Lung (tissue), 12 donors: ENCODE measurements around the gene MR1. TPM values are rescaled to one million over a fixed set of nuclear protein-coding genes. Genes with fewer than 3 reads are reported as not detected.

Experiments used
- ATAC-seq: fragments of 200-7000 bp; cut with Tn5 transposase; one replicate; pipeline ENCODE4 v1.9.1; 2020; ENCODE audit warnings: moderate number of reproducible peaks; ENCODE audit not compliant: insufficient read depth, low FRiP score
- DNase-seq, 3 donors: peaks; one replicate each; pipeline ENCODE4 v3.0.0-alpha.2; 2013 to 2017
- H3K27ac ChIP-seq, 2 donors: one replicate each; pipeline ENCODE4 v1.5.1; 2013; ENCODE audit warnings: mild to moderate bottlenecking in 2 of 2, moderate library complexity in 2 of 2, control low read depth in 1 of 2, inconsistent platforms in 1 of 2, low read depth in 1 of 2, low read length in 1 of 2
- H3K27me3 ChIP-seq, 3 donors: one replicate each; pipeline ENCODE4 v1.5.1; 2013; ENCODE audit warnings: low read length in 2 of 3; ENCODE audit not compliant: control insufficient read depth in 3 of 3, insufficient read depth in 3 of 3
- H3K36me3 ChIP-seq, 4 donors: one replicate each; pipeline ENCODE4 v1.5.1; 2013; ENCODE audit warnings: low read length in 4 of 4, mild to moderate bottlenecking in 1 of 4, moderate library complexity in 1 of 4; ENCODE audit not compliant: control insufficient read depth in 4 of 4, insufficient read depth in 4 of 4
- H3K4me1 ChIP-seq, 5 donors: one replicate each; pipeline ENCODE4 v1.5.1; 2013; ENCODE audit warnings: low read length in 5 of 5, mild to moderate bottlenecking in 2 of 5, moderate library complexity in 1 of 5; ENCODE audit not compliant: control insufficient read depth in 5 of 5, insufficient read depth in 5 of 5
- H3K4me3 ChIP-seq: one replicate; pipeline ENCODE4 v1.5.1; 2013; ENCODE audit warnings: mild to moderate bottlenecking, control low read depth, moderate library complexity
- H3K9ac ChIP-seq, 2 donors: one replicate each; pipeline ENCODE4 v1.5.1; 2013; ENCODE audit warnings: low read length in 2 of 2, control low read depth in 1 of 2; ENCODE audit not compliant: insufficient read depth in 1 of 2
- H3K9me3 ChIP-seq, 4 donors: one replicate each; pipeline ENCODE4 v1.5.1; 2013; ENCODE audit warnings: low read length in 3 of 4, mild to moderate bottlenecking in 1 of 4, moderate library complexity in 1 of 4; ENCODE audit not compliant: control insufficient read depth in 4 of 4, insufficient read depth in 3 of 4
- CTCF ChIP-seq: IDR thresholded peaks from 2 replicates; pipeline ENCODE4 v1.5.1; 2012; ENCODE audit warnings: mild to moderate bottlenecking; ENCODE audit errors: control extremely low read depth, extremely low read depth
- WGBS, 2 donors: extraction: QIAGEN DNeasy Blood & Tissue Kit; methylation state at CpG; one replicate each; pipeline ENCODE4 v1.1.7; 2013; 5-methylcytosine and 5-hydroxymethylcytosine counted together
- polyA plus RNA-seq, 2 donors: library from polyadenylated mRNA; stranded (reverse); fragments of 200-250 nt; gene quantifications; one replicate each; pipeline ENCODE4 v1.2.1, GENCODE V29; 2013
- total RNA-seq, 2 donors: library from RNA; depleted of rRNA in 1 of 2; stranded (reverse); fragments of >200 nt in 1 of 2; gene quantifications; one replicate each; pipeline ENCODE4 v1.2.1, GENCODE V29; 2014 to 2021
- donor health status: control.
- donor health status: control.
- donor health status: Bipolar disorder and iron deficiency.
- donor health status: healthy.
- donor health status: DM: yes; HTN: yes; CAD: no.

Gene MR1
- total and polyA plus RNA-seq, 4 donors = 8.1 to 31.0 (median 23.9) TPM

GRCh38 chr1:181073638-181074037 lies 39.9 kb downstream of the MR1 start:
- WGBS, 2 donors = 68 to 76% methylated on average over 10 of the region's 10 CpGs
- peak in 2 of 3 donors; percentile 67 to 68 for DNase-seq
- Histone ChIP-seq H3K27ac (no peak overlapping the region), H3K4me1 (no peaks in the 10 kb centered on the region), H3K27me3 (no peaks in the 10 kb centered on the region), H3K36me3 (no peaks in the 10 kb centered on the region), H3K9ac (no peak overlapping the region), H3K9me3 (no peaks in the 10 kb centered on the region), H3K4me3 (no peak overlapping the region)
- TF ChIP-seq CTCF = no peak
- ATAC-seq = no peak

GRCh38 chr1:181075766-181076350 lies 42.1 kb downstream of the MR1 start:
- no peak overlapping the region for H3K4me3 ChIP-seq
- WGBS, 2 donors = 86 to 87% methylated on average over 5 of the region's 5 CpGs
- no peak for TF ChIP-seq CTCF
- H3K9me3 ChIP-seq = no peaks in the 10 kb centered on the region
- H3K27ac ChIP-seq = no peak overlapping the region
- no peaks in the 10 kb centered on the region for H3K36me3 ChIP-seq
- no peaks in the 10 kb centered on the region for H3K27me3 ChIP-seq
- H3K9ac ChIP-seq = no peak overlapping the region
- ATAC-seq (no peak), DNase-seq (no peak)
- H3K4me1 ChIP-seq = no peaks in the 10 kb centered on the region

GRCh38 chr1:181076852-181077251 lies 43.1 kb downstream of the MR1 start:
- Histone ChIP-seq H3K4me3 (no peak overlapping the region), H3K9me3 (no peaks in the 10 kb centered on the region), H3K36me3 (no peaks in the 10 kb centered on the region), H3K4me1 (no peaks in the 10 kb centered on the region), H3K27me3 (no peaks in the 10 kb centered on the region), H3K9ac (no peak overlapping the region), H3K27ac (no peak overlapping the region)
- TF ChIP-seq CTCF = no peak
- no peak for DNase-seq
- no peak for ATAC-seq
- WGBS, 2 donors = 75 to 83% methylated on average over 3 of the region's 3 CpGs

- Histone ChIP-seq H3K27me3 (no peaks in the 10 kb centered on the region), H3K4me1 (no peaks in the 10 kb centered on the region), H3K27ac (no peak overlapping the region), H3K9me3 (no peaks in the 10 kb centered on the region), H3K4me3 (no peak overlapping the region), H3K36me3 (no peaks in the 10 kb centered on the region), H3K9ac (no peak overlapping the region)
- 79 to 82% methylated on average over 7 of the region's 7 CpGs for WGBS, 2 donors
- DNase-seq (no peak), ATAC-seq (no peak)
- no peak for TF ChIP-seq CTCF
These were observed 43.9 kb downstream of the MR1 start for GRCh38 chr1:181077576-181078242.
